DND-41 (cell line): ENCODE measurements around the gene NAGPA.
"Not testable (repeated sequence)": the region's sequence is repeated elsewhere in the genome, so short reads cannot be mapped to it uniquely, and the experiment has no call there.

Experiments used
- ATAC-seq: fragments of 200-7000 bp; cut with Tn5 transposase; 3 replicates; pipeline ENCODE4 v1.9.1; 2021; ENCODE audit warnings: low read depth; ENCODE audit not compliant: insufficient read depth
- DNase-seq: peaks from one replicate; pipeline ENCODE4 v3.0.0-alpha.2; 2020
- H2AFZ ChIP-seq: 2 replicates; pipeline ENCODE4 v1.6.0; 2012; ENCODE audit warnings: low read depth, low read length
- H3K27ac ChIP-seq: 2 replicates; pipeline ENCODE4 v1.5.1; 2012; ENCODE audit warnings: low read length, inconsistent platforms
- H3K27me3 ChIP-seq: fragments of 200-600 bp; sonication (generic); 2 replicates; pipeline ENCODE4 v1.6.0; 2012; ENCODE audit warnings: low read length, mild to moderate bottlenecking, inconsistent platforms; ENCODE audit not compliant: insufficient read depth, poor library complexity
- H3K36me3 ChIP-seq: 2 replicates; pipeline ENCODE4 v1.5.1; 2012; ENCODE audit warnings: low read length, inconsistent platforms; ENCODE audit not compliant: insufficient read depth
- H3K4me1 ChIP-seq: 2 replicates; pipeline ENCODE4 v1.5.1; 2012; ENCODE audit warnings: mild to moderate bottlenecking, low read length; ENCODE audit not compliant: insufficient read depth
- H3K4me2 ChIP-seq: 2 replicates; pipeline ENCODE4 v1.6.0; 2012; ENCODE audit warnings: mild to moderate bottlenecking, moderate library complexity, low read length, inconsistent platforms; ENCODE audit not compliant: insufficient read depth
- H3K4me3 ChIP-seq, 2 experiments: fragments of 200-600 bp in 1 of 2; shearing (Covaris generic) in 1 of 2; 2 replicates each; pipeline ENCODE4 v1.5.1; 2012 to 2016; ENCODE audit warnings: inconsistent platforms in 2 of 2, low read length in 2 of 2, mild to moderate bottlenecking in 2 of 2, low read depth in 1 of 2, moderate library complexity in 1 of 2
- H3K79me2 ChIP-seq: 2 replicates; pipeline ENCODE4 v1.6.0; 2012; ENCODE audit warnings: low read length, inconsistent platforms; ENCODE audit not compliant: insufficient read depth
- H3K9ac ChIP-seq: 2 replicates; pipeline ENCODE4 v1.6.0; 2012; ENCODE audit warnings: low read depth, mild to moderate bottlenecking, inconsistent platforms, low read length, moderate library complexity
- H3K9me3 ChIP-seq: 2 replicates; pipeline ENCODE4 v1.5.1; 2012; ENCODE audit warnings: low read length, moderate library complexity, mild to moderate bottlenecking, inconsistent platforms; ENCODE audit not compliant: insufficient read depth, severe bottlenecking
- H4K20me1 ChIP-seq: 2 replicates; pipeline ENCODE4 v1.6.0; 2012; ENCODE audit warnings: low read length; ENCODE audit not compliant: insufficient read depth
- CTCF ChIP-seq: IDR thresholded peaks from 2 replicates; pipeline ENCODE4 v1.5.1; 2012; ENCODE audit warnings: borderline replicate concordance, low read length, moderate library complexity, mild to moderate bottlenecking; ENCODE audit not compliant: poor library complexity, severe bottlenecking; ENCODE audit errors: extremely low read depth
- EZH2 ChIP-seq: IDR thresholded peaks from 3 replicates; pipeline ENCODE4 v1.6.1; 2012; ENCODE audit warnings: borderline replicate concordance, low read depth, mild to moderate bottlenecking, moderate library complexity, low read length, inconsistent platforms; ENCODE audit not compliant: severe bottlenecking

NAGPA gene

GRCh38 chr16:5033256-5034166 lies at the start of gene NAGPA:
Gene NAGPA, minus strand, starts transcription at chr16:5033935. Its CDS starts 21 bp downstream, at chr16:5033914.
- H4K20me1 ChIP-seq: no peaks in the 10 kb centered on the region
- DNase-seq (peak; percentile 82), ATAC-seq (peak; percentile 94)
- peak within 1 kb of the TSS; percentile 43 to 70; a peak in 3 of 4 replicates for H3K4me3 ChIP-seq
- H2AFZ ChIP-seq: peak within 1 kb of the TSS; percentile 94
- H3K27me3 ChIP-seq: no peaks in the 10 kb centered on the region
- no peaks in the 10 kb centered on the region for H3K36me3 ChIP-seq
- peak within 1 kb of the TSS; percentile 58 for H3K27ac ChIP-seq
- peaks cover 25% of the 10 kb centered on the region for H3K4me1 ChIP-seq
- no peak for TF ChIP-seq EZH2
- no peak for TF ChIP-seq CTCF
- H3K79me2 ChIP-seq: no peaks in the 10 kb centered on the region
- peak within 1 kb of the TSS; percentile 67 for H3K9ac ChIP-seq
- H3K4me2 ChIP-seq: peak within 1 kb of the TSS; percentile 85
- H3K9me3 ChIP-seq: no peaks in the 10 kb centered on the region

GRCh38 chr16:5080996-5081395 lies 47.3 kb upstream of the NAGPA start:
- DNase-seq, H3K9me3 ChIP-seq, H4K20me1 ChIP-seq, H3K27me3 ChIP-seq, ATAC-seq, H3K4me1 ChIP-seq, H3K4me3 ChIP-seq, H3K27ac ChIP-seq, H2AFZ ChIP-seq, H3K4me2 ChIP-seq, H3K79me2 ChIP-seq, H3K9ac ChIP-seq: not testable (repeated sequence)
- peaks cover 30% of the 10 kb centered on the region for H3K36me3 ChIP-seq

GRCh38 chr16:5080461-5080860 lies 46.7 kb upstream of the NAGPA start:
- DNase-seq, H2AFZ ChIP-seq, H3K4me2 ChIP-seq, H3K79me2 ChIP-seq, H3K4me1 ChIP-seq, ATAC-seq, H3K4me3 ChIP-seq, H3K9me3 ChIP-seq, H4K20me1 ChIP-seq, H3K27me3 ChIP-seq, H3K27ac ChIP-seq, H3K9ac ChIP-seq: not testable (repeated sequence)
- peaks cover 36% of the 10 kb centered on the region for H3K36me3 ChIP-seq

- no peaks in the 10 kb centered on the region for H4K20me1 ChIP-seq
- no peaks in the 10 kb centered on the region for H3K79me2 ChIP-seq
- no peak for ATAC-seq
- no peak overlapping the region for H3K9ac ChIP-seq
- no peak overlapping the region for H2AFZ ChIP-seq
- H3K27ac ChIP-seq: no peak overlapping the region
- H3K4me3 ChIP-seq: no peak overlapping the region
- no peaks in the 10 kb centered on the region for H3K27me3 ChIP-seq
- H3K36me3 ChIP-seq: peaks cover 44% of the 10 kb centered on the region
- TF ChIP-seq EZH2 (no peak), CTCF (no peak)
- no peak for DNase-seq
- H3K4me2 ChIP-seq: no peak overlapping the region
- H3K4me1 ChIP-seq: no peaks in the 10 kb centered on the region
- H3K9me3 ChIP-seq: no peaks in the 10 kb centered on the region
Measured at GRCh38 chr16:5078626-5079025, 44.9 kb upstream of the NAGPA start.
